Epithelial cell of umbilical artery (primary cell): ENCODE data around the gene CCNL1. TPM values are rescaled to one million over a fixed set of nuclear protein-coding genes. Genes with fewer than 3 reads are reported as not detected.

ENCODE experiments used
- total RNA-seq: library from RNA; depleted of rRNA; stranded (reverse); fragments of >200 nt; gene quantifications from 2 replicates; pipeline ENCODE4 v1.2.3, GENCODE V29; 2014

CCNL1 gene
- total RNA-seq: 69.5 and 123 TPM in 2 replicates

GRCh38 chr3:157159762-157160657, at the start of gene CCNL1:
TSS of gene CCNL1 (minus strand) at chr3:157160147. CDS start at chr3:157160094, 53 bp downstream.

